GM19351 (cell line): ENCODE data around the gene CCDC82.

Source experiments
- ATAC-seq: cut with Tn5 transposase; IDR thresholded peaks from one replicate; pipeline ENCODE4 v1.9.1; 2021; ENCODE audit warnings: mild to moderate bottlenecking, moderate library complexity; ENCODE audit not compliant: unreplicated experiment

The CCDC82 gene

GRCh38 chr11:96329855-96330510, 59.7 kb downstream of the CCDC82 start:
- no peak for ATAC-seq

GRCh38 chr11:96329419-96329818, 60.3 kb downstream of the CCDC82 start:
- no peak for ATAC-seq

- ATAC-seq: no peak
Measured at GRCh38 chr11:96328395-96329010, 61.2 kb downstream of the CCDC82 start.

- ATAC-seq: no peak
Measured at GRCh38 chr11:96326959-96327358, 62.8 kb downstream of the CCDC82 start.

GRCh38 chr11:96324912-96325311, 64.8 kb downstream of the CCDC82 start:
- no peak for ATAC-seq

- ATAC-seq: no peak
Measured at GRCh38 chr11:96323642-96323985, 66.1 kb downstream of the CCDC82 start.

GRCh38 chr11:96322775-96323641, 66.7 kb downstream of the CCDC82 start:
- ATAC-seq: no peak

- no peak for ATAC-seq
Measured at GRCh38 chr11:96321091-96321490, 68.6 kb downstream of the CCDC82 start.

GRCh38 chr11:96319898-96320656, 69.6 kb downstream of the CCDC82 start:
- ATAC-seq: no peak

- ATAC-seq: no peak
Measured at GRCh38 chr11:96318850-96319249, 70.9 kb downstream of the CCDC82 start.

- no peak for ATAC-seq
Measured at GRCh38 chr11:96318399-96318798, 71.3 kb downstream of the CCDC82 start.

- ATAC-seq: peak; percentile 53
Measured at GRCh38 chr11:96317985-96318384, 71.7 kb downstream of the CCDC82 start.

- ATAC-seq: no peak
Measured at GRCh38 chr11:96317571-96317970, 72.1 kb downstream of the CCDC82 start.

- no peak for ATAC-seq
Measured at GRCh38 chr11:96316869-96317268, 72.8 kb downstream of the CCDC82 start.

GRCh38 chr11:96315476-96315875, 74.2 kb downstream of the CCDC82 start:
- ATAC-seq: no peak

GRCh38 chr11:96314326-96315020, 75.2 kb downstream of the CCDC82 start:
- no peak for ATAC-seq

- ATAC-seq: no peak
Measured at GRCh38 chr11:96313163-96313562, 76.5 kb downstream of the CCDC82 start.

- ATAC-seq: no peak
Measured at GRCh38 chr11:96311120-96311568, 78.6 kb downstream of the CCDC82 start.

- ATAC-seq: no peak
Measured at GRCh38 chr11:96310236-96310635, 79.5 kb downstream of the CCDC82 start.

GRCh38 chr11:96309643-96310017, 80.1 kb downstream of the CCDC82 start:
- ATAC-seq: no peak
